ENCODE results near the gene TMEM255A.

GRCh38 chrX:120213438-120214265, 97.6 kb downstream of the TMEM255A start:
- TF ChIP-seq YY1 (IDR thresholded peaks at IDR 0.05; ENCODE audit: insufficient read depth, insufficient read length) (no peak), ZNF274 (IDR thresholded peaks at IDR 0.05; ENCODE audit: low read depth, low read length) (no peak), SUZ12 (IDR thresholded peaks at IDR 0.05; ENCODE audit: extremely low read depth, insufficient read depth, insufficient read length) (no peak)
